DND-41 (cell line): ENCODE results near the gene GUCD1.
A peak's percentile ranks its signal among the peaks of the same experiment; 100 is the strongest.
"Not testable (repeated sequence)": the region's sequence is repeated elsewhere in the genome, so short reads cannot be mapped to it uniquely, and the experiment has no call there.

ENCODE experiments used
- ATAC-seq: fragments of 200-7000 bp; cut with Tn5 transposase; 3 replicates; pipeline ENCODE4 v1.9.1; 2021; ENCODE audit warnings: low read depth; ENCODE audit not compliant: insufficient read depth
- DNase-seq: peaks from one replicate; pipeline ENCODE4 v3.0.0-alpha.2; 2020
- H2AFZ ChIP-seq: 2 replicates; pipeline ENCODE4 v1.6.0; 2012; ENCODE audit warnings: low read depth, low read length
- H3K27ac ChIP-seq: 2 replicates; pipeline ENCODE4 v1.5.1; 2012; ENCODE audit warnings: low read length, inconsistent platforms
- H3K27me3 ChIP-seq: fragments of 200-600 bp; sonication (generic); 2 replicates; pipeline ENCODE4 v1.6.0; 2012; ENCODE audit warnings: low read length, mild to moderate bottlenecking, inconsistent platforms; ENCODE audit not compliant: insufficient read depth, poor library complexity
- H3K36me3 ChIP-seq: 2 replicates; pipeline ENCODE4 v1.5.1; 2012; ENCODE audit warnings: low read length, inconsistent platforms; ENCODE audit not compliant: insufficient read depth
- H3K4me1 ChIP-seq: 2 replicates; pipeline ENCODE4 v1.5.1; 2012; ENCODE audit warnings: mild to moderate bottlenecking, low read length; ENCODE audit not compliant: insufficient read depth
- H3K4me2 ChIP-seq: 2 replicates; pipeline ENCODE4 v1.6.0; 2012; ENCODE audit warnings: mild to moderate bottlenecking, moderate library complexity, low read length, inconsistent platforms; ENCODE audit not compliant: insufficient read depth
- H3K4me3 ChIP-seq, 2 experiments: fragments of 200-600 bp in 1 of 2; shearing (Covaris generic) in 1 of 2; 2 replicates each; pipeline ENCODE4 v1.5.1; 2012 to 2016; ENCODE audit warnings: inconsistent platforms in 2 of 2, low read length in 2 of 2, mild to moderate bottlenecking in 2 of 2, low read depth in 1 of 2, moderate library complexity in 1 of 2
- H3K79me2 ChIP-seq: 2 replicates; pipeline ENCODE4 v1.6.0; 2012; ENCODE audit warnings: low read length, inconsistent platforms; ENCODE audit not compliant: insufficient read depth
- H3K9ac ChIP-seq: 2 replicates; pipeline ENCODE4 v1.6.0; 2012; ENCODE audit warnings: low read depth, mild to moderate bottlenecking, inconsistent platforms, low read length, moderate library complexity
- H3K9me3 ChIP-seq: 2 replicates; pipeline ENCODE4 v1.5.1; 2012; ENCODE audit warnings: low read length, moderate library complexity, mild to moderate bottlenecking, inconsistent platforms; ENCODE audit not compliant: insufficient read depth, severe bottlenecking
- H4K20me1 ChIP-seq: 2 replicates; pipeline ENCODE4 v1.6.0; 2012; ENCODE audit warnings: low read length; ENCODE audit not compliant: insufficient read depth
- EZH2 ChIP-seq: IDR thresholded peaks from 3 replicates; pipeline ENCODE4 v1.6.1; 2012; ENCODE audit warnings: borderline replicate concordance, low read depth, mild to moderate bottlenecking, moderate library complexity, low read length, inconsistent platforms; ENCODE audit not compliant: severe bottlenecking
- TF ChIP-seq, protein P1 (sequence below): IDR thresholded peaks from 2 replicates; pipeline ENCODE4 v1.5.1; 2012; ENCODE audit warnings: borderline replicate concordance, low read length, moderate library complexity, mild to moderate bottlenecking; ENCODE audit not compliant: poor library complexity, severe bottlenecking; ENCODE audit errors: extremely low read depth

The GUCD1 gene

DNA sequence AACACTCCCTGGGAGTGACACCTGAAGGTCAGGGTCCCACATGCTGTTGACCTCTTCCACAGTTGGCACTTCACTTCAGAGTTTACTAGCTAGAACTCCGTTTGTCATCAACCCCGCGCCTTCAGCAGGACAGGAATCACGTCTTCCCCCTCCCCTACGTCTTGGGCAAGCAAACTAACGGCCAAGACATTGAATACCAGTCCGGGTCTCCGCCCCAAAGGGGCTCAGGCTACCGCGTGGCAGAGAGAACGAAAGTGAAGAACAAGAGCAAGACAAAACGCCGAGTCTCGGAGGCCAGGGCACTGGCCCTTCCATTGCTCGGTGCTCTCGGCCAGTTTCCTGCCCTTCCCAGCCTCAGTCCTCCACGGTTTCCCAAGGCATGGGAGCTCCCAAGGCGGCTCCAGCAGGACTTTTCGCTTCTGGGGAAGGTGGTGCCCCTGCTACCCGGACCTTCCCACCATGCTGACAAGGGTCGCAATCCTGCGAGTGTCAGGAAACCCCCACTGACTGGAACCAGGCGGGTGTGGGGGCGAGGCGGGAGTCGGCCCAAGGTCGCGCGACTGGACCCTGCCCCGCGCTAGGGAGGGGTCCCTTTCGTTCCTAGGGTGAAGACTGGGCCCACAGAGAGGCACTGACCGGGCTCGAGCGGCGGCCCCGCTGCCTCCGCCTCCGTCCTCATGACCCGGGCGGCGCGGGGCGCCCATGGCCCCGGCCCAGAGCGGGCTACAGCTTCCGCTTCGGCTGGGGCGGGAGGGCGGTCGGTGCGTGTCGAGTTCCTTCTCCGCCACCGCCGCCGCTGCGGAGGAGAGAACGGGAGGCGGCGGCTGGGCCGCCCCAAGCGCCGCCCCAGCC is at the start of gene GUCD1:
Gene GUCD1 (minus strand): TSS at position 826 of the 852 bp plus-strand sequence. CDS start 147 bp downstream, at position 679.
- peak within 1 kb of the TSS; percentile 78 for H2AFZ ChIP-seq
- H3K4me2 ChIP-seq = peak within 1 kb of the TSS; percentile 94
- no peaks in the 10 kb centered on the region for H3K27me3 ChIP-seq
- H3K27ac ChIP-seq = peak within 1 kb of the TSS; percentile 100
- peak within 1 kb of the TSS; percentile 96 to 97 for H3K4me3 ChIP-seq
- H4K20me1 ChIP-seq = peaks cover 71% of the 10 kb centered on the region
- peaks cover 92% of the 10 kb centered on the region for H3K79me2 ChIP-seq
- TF ChIP-seq, protein P1, sequence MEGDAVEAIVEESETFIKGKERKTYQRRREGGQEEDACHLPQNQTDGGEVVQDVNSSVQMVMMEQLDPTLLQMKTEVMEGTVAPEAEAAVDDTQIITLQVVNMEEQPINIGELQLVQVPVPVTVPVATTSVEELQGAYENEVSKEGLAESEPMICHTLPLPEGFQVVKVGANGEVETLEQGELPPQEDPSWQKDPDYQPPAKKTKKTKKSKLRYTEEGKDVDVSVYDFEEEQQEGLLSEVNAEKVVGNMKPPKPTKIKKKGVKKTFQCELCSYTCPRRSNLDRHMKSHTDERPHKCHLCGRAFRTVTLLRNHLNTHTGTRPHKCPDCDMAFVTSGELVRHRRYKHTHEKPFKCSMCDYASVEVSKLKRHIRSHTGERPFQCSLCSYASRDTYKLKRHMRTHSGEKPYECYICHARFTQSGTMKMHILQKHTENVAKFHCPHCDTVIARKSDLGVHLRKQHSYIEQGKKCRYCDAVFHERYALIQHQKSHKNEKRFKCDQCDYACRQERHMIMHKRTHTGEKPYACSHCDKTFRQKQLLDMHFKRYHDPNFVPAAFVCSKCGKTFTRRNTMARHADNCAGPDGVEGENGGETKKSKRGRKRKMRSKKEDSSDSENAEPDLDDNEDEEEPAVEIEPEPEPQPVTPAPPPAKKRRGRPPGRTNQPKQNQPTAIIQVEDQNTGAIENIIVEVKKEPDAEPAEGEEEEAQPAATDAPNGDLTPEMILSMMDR = no peak
- no peak for TF ChIP-seq EZH2
- peak; percentile 50 for DNase-seq
- peaks cover 60% of the 10 kb centered on the region for H3K36me3 ChIP-seq
- no peak for ATAC-seq
- no peaks in the 10 kb centered on the region for H3K9me3 ChIP-seq
- H3K9ac ChIP-seq = peak within 1 kb of the TSS; percentile 98
- peaks cover 54% of the 10 kb centered on the region for H3K4me1 ChIP-seq

DNA sequence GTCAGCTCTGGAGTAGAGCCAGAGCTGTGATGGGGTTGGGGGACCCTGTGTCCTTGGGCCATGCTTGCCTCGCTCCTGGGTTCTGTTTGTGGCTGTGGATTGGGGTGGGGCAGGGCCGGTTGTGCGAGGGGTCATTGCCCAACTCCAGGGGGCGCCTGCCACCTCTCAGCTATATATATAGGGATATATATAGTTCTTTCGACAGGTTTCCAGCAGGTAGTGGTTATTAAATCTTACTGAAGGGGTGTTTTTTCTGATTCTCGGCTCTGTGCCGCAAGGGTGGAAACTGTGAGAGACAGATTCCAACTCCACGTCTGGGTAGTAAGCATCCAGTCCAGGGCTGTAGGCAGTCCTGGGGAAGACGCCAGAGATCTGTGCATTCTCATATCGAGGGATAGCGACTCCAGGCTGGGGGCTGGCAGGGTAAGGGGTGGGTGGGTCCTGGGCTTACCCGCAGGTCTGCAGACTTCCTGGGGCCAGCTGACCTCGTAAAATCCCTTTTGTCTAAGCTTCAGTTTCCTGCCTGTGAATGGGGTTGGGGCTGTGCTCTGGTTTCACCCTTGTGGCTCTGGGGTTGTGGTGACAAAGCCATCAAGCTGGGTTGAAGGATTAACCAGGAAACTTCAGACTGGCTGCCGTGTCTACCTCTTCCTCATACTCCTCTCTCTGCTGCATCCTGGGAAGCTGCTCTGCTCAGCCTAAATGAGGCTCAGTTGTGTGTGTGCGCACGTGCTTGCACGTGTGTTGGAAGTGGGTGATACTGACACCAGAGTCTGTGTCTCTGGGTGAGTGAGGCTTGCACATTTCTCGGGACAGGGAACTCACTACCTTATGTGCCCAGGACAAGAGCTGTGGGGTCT is 49.1 kb upstream of the GUCD1 start:
- H3K4me3 ChIP-seq, H3K9me3 ChIP-seq, H3K27me3 ChIP-seq, H3K36me3 ChIP-seq, H4K20me1 ChIP-seq, H3K9ac ChIP-seq, H3K79me2 ChIP-seq: not testable (repeated sequence)
- peak; percentile 64 for DNase-seq
- Histone ChIP-seq H2AFZ (peak overlapping the region; percentile 62), H3K4me2 (peak overlapping the region; percentile 54), H3K4me1 (peaks cover 25% of the 10 kb centered on the region), H3K27ac (peak overlapping the region; percentile 75)
- TF ChIP-seq, protein P1 = peak; percentile 34
- ATAC-seq = peak; percentile 85

GRCh38 chr22:24602847-24603769 is 48.2 kb upstream of the GUCD1 start, which contains the start of gene GGT1:
Gene GGT1, plus strand, starts transcription at chr22:24603193. Its CDS starts 7,889 bp downstream, at chr22:24611082.
- H3K9me3 ChIP-seq, H3K9ac ChIP-seq, H2AFZ ChIP-seq, H4K20me1 ChIP-seq, H3K36me3 ChIP-seq, H3K79me2 ChIP-seq, H3K4me3 ChIP-seq, H3K27me3 ChIP-seq: not testable (repeated sequence)
- ATAC-seq = peak; percentile 26; the same call in 2 of the 3 replicates
- Histone ChIP-seq H3K27ac (peak within 1 kb of the TSS; percentile 75), H3K4me1 (peaks cover 25% of the 10 kb centered on the region), H3K4me2 (peak within 1 kb of the TSS; percentile 54)
- DNase-seq = peak; percentile 29

DNA sequence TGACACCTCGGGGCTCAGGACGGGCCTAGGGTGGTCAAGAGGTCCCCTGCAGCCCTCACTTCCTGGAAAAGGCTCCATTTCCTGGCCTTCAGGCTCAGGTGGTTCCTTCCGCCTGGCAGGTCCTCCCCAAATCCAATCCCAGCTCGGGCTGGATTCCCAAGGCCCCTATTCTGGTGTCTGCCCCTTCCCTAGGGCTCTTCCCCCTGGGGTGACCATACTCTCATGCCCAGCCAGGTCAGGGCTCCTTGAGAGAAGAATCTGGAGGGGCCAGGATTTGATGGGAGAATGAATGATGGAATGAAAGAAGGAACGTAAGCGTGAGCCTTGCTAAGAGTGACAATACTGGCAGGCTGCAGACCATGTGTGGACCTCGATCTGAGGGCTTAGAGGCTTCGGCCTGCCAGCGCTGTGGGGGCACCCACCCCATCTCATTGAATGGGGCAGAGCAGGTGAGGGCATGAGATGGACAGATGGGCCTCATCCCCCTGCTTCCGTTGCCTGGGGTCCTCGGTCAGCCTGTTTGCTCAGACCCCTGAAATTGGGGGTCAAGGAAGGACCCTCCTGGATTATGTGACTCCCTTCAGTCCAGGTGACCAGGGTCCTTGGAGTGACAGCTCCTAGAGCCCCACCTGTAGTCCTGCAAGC is 47.3 kb upstream of the GUCD1 start:
- not testable (repeated sequence) for H3K27me3 ChIP-seq, H3K9me3 ChIP-seq, H3K4me3 ChIP-seq, H2AFZ ChIP-seq, DNase-seq, H3K9ac ChIP-seq, H4K20me1 ChIP-seq, H3K4me2 ChIP-seq, ATAC-seq, H3K79me2 ChIP-seq, H3K36me3 ChIP-seq, H3K27ac ChIP-seq
- H3K4me1 ChIP-seq = peaks cover 25% of the 10 kb centered on the region
